ENCODE measurements around the gene SCAP.

Gene SCAP

GRCh38 chr3:47433796-47434195 is 41.9 kb downstream of the SCAP start:
- H3K27ac ChIP-seq (ENCODE audit: low read length): no peak overlapping the region
- no CpG with 5 or more reads among the region's 3 CpGs for WGBS (ENCODE audit: insufficient coverage, insufficient read length)

GRCh38 chr3:47432673-47433072 is 43.1 kb downstream of the SCAP start:
- Histone ChIP-seq H3K36me3 (ENCODE audit: control insufficient read depth, insufficient read depth, low read length) (peaks cover 14% of the 10 kb centered on the region; the same call in 1 of the 2 replicates), H3K27ac (ENCODE audit: low read length) (no peak overlapping the region), H3K9me3 (ENCODE audit: control insufficient read depth, insufficient read depth, low read length) (no peaks in the 10 kb centered on the region), H3K27me3 (ENCODE audit: control insufficient read depth, insufficient read depth, low read length) (no peaks in the 10 kb centered on the region), H3K4me3 (ENCODE audit: low read length) (no peak overlapping the region), H3K4me1 (ENCODE audit: control insufficient read depth, insufficient read depth, low read length) (no peaks in the 10 kb centered on the region)
- no peak for DNase-seq (ENCODE audit: low read depth, low spot score)
- WGBS (ENCODE audit: insufficient coverage, insufficient read length): no CpG with 5 or more reads among the region's 2 CpGs

More at GRCh38 chr3:47433796-47434195, 41.9 kb downstream of the SCAP start:
- no peaks in the 10 kb centered on the region for H3K9me3 ChIP-seq (ENCODE audit: control insufficient read depth, insufficient read depth, low read length)
- no peaks in the 10 kb centered on the region for H3K4me1 ChIP-seq (ENCODE audit: control insufficient read depth, insufficient read depth, low read length)
- no peak for DNase-seq (ENCODE audit: low read depth, low spot score)
- H3K36me3 ChIP-seq (ENCODE audit: control insufficient read depth, insufficient read depth, low read length): peaks cover 8% of the 10 kb centered on the region; the same call in 1 of the 2 replicates
- H3K4me3 ChIP-seq (ENCODE audit: low read length): no peak overlapping the region
- H3K27me3 ChIP-seq (ENCODE audit: control insufficient read depth, insufficient read depth, low read length): no peaks in the 10 kb centered on the region

- no peak overlapping the region for H3K4me3 ChIP-seq (ENCODE audit: low read length)
- no peaks in the 10 kb centered on the region for H3K4me1 ChIP-seq (ENCODE audit: control insufficient read depth, insufficient read depth, low read length)
- no peaks in the 10 kb centered on the region for H3K9me3 ChIP-seq (ENCODE audit: control insufficient read depth, insufficient read depth, low read length)
- H3K36me3 ChIP-seq (ENCODE audit: control insufficient read depth, insufficient read depth, low read length): peaks cover 18% of the 10 kb centered on the region; the same call in 1 of the 2 replicates
- no CpG with 5 or more reads among the region's 3 CpGs for WGBS (ENCODE audit: insufficient coverage, insufficient read length)
- DNase-seq (ENCODE audit: low read depth, low spot score): no peak
- no peaks in the 10 kb centered on the region for H3K27me3 ChIP-seq (ENCODE audit: control insufficient read depth, insufficient read depth, low read length)
- H3K27ac ChIP-seq (ENCODE audit: low read length): no peak overlapping the region
Observed at GRCh38 chr3:47431225-47431624, 44.5 kb downstream of the SCAP start.

- no peaks in the 10 kb centered on the region for H3K9me3 ChIP-seq (ENCODE audit: control insufficient read depth, insufficient read depth, low read length)
- peaks cover 20% of the 10 kb centered on the region; the same call in 1 of the 2 replicates for H3K36me3 ChIP-seq (ENCODE audit: control insufficient read depth, insufficient read depth, low read length)
- WGBS (ENCODE audit: insufficient coverage, insufficient read length): no CpG with 5 or more reads among the region's 7 CpGs
- no peak overlapping the region for H3K4me3 ChIP-seq (ENCODE audit: low read length)
- no peaks in the 10 kb centered on the region for H3K27me3 ChIP-seq (ENCODE audit: control insufficient read depth, insufficient read depth, low read length)
- DNase-seq (ENCODE audit: low read depth, low spot score): no peak
- H3K27ac ChIP-seq (ENCODE audit: low read length): no peak overlapping the region
- no peaks in the 10 kb centered on the region for H3K4me1 ChIP-seq (ENCODE audit: control insufficient read depth, insufficient read depth, low read length)
Observed at GRCh38 chr3:47430606-47431005, 45.1 kb downstream of the SCAP start.

- H3K9me3 ChIP-seq (ENCODE audit: control insufficient read depth, insufficient read depth, low read length): no peaks in the 10 kb centered on the region
- H3K27ac ChIP-seq (ENCODE audit: low read length): no peak overlapping the region
- H3K4me3 ChIP-seq (ENCODE audit: low read length): no peak overlapping the region
- H3K27me3 ChIP-seq (ENCODE audit: control insufficient read depth, insufficient read depth, low read length): no peaks in the 10 kb centered on the region
- H3K36me3 ChIP-seq (ENCODE audit: control insufficient read depth, insufficient read depth, low read length): peaks cover 20% of the 10 kb centered on the region; the same call in 1 of the 2 replicates
- WGBS (ENCODE audit: insufficient coverage, insufficient read length): no CpG with 5 or more reads among the region's 9 CpGs
- DNase-seq (ENCODE audit: low read depth, low spot score): no peak
- no peaks in the 10 kb centered on the region for H3K4me1 ChIP-seq (ENCODE audit: control insufficient read depth, insufficient read depth, low read length)
Observed at GRCh38 chr3:47429476-47430270, 46.1 kb downstream of the SCAP start.

GRCh38 chr3:47428662-47429061 is 47.1 kb downstream of the SCAP start:
- no CpG with 5 or more reads among the region's 6 CpGs for WGBS (ENCODE audit: insufficient coverage, insufficient read length)
- Histone ChIP-seq H3K4me3 (ENCODE audit: low read length) (no peak overlapping the region), H3K36me3 (ENCODE audit: control insufficient read depth, insufficient read depth, low read length) (peaks cover 15% of the 10 kb centered on the region; the same call in 1 of the 2 replicates), H3K9me3 (ENCODE audit: control insufficient read depth, insufficient read depth, low read length) (no peaks in the 10 kb centered on the region), H3K4me1 (ENCODE audit: control insufficient read depth, insufficient read depth, low read length) (no peaks in the 10 kb centered on the region), H3K27me3 (ENCODE audit: control insufficient read depth, insufficient read depth, low read length) (no peaks in the 10 kb centered on the region), H3K27ac (ENCODE audit: low read length) (no peak overlapping the region)
- no peak for DNase-seq (ENCODE audit: low read depth, low spot score)

GRCh38 chr3:47427866-47428265 is 47.9 kb downstream of the SCAP start:
- Histone ChIP-seq H3K36me3 (ENCODE audit: control insufficient read depth, insufficient read depth, low read length) (peaks cover 15% of the 10 kb centered on the region; the same call in 1 of the 2 replicates), H3K27ac (ENCODE audit: low read length) (no peak overlapping the region)
- WGBS (ENCODE audit: insufficient coverage, insufficient read length): no CpG with 5 or more reads among the region's 6 CpGs

GRCh38 chr3:47425959-47426358 is 49.8 kb downstream of the SCAP start:
- Histone ChIP-seq H3K4me3 (ENCODE audit: low read length) (no peak overlapping the region), H3K9me3 (ENCODE audit: control insufficient read depth, insufficient read depth, low read length) (no peaks in the 10 kb centered on the region), H3K27ac (ENCODE audit: low read length) (no peak overlapping the region), H3K36me3 (ENCODE audit: control insufficient read depth, insufficient read depth, low read length) (peaks cover 17% of the 10 kb centered on the region; the same call in 1 of the 2 replicates), H3K4me1 (ENCODE audit: control insufficient read depth, insufficient read depth, low read length) (no peaks in the 10 kb centered on the region), H3K27me3 (ENCODE audit: control insufficient read depth, insufficient read depth, low read length) (no peaks in the 10 kb centered on the region)
- no CpG with 5 or more reads among the region's 9 CpGs for WGBS (ENCODE audit: insufficient coverage, insufficient read length)
- DNase-seq (ENCODE audit: low read depth, low spot score): no peak

More at GRCh38 chr3:47427866-47428265, 47.9 kb downstream of the SCAP start:
- H3K4me1 ChIP-seq (ENCODE audit: control insufficient read depth, insufficient read depth, low read length): no peaks in the 10 kb centered on the region
- H3K4me3 ChIP-seq (ENCODE audit: low read length): no peak overlapping the region
- H3K9me3 ChIP-seq (ENCODE audit: control insufficient read depth, insufficient read depth, low read length): no peaks in the 10 kb centered on the region
- no peaks in the 10 kb centered on the region for H3K27me3 ChIP-seq (ENCODE audit: control insufficient read depth, insufficient read depth, low read length)
- no peak for DNase-seq (ENCODE audit: low read depth, low spot score)

- no CpG with 5 or more reads among the region's 11 CpGs for WGBS (ENCODE audit: insufficient coverage, insufficient read length)
- DNase-seq (ENCODE audit: low read depth, low spot score): no peak
- Histone ChIP-seq H3K27me3 (ENCODE audit: control insufficient read depth, insufficient read depth, low read length) (no peaks in the 10 kb centered on the region), H3K9me3 (ENCODE audit: control insufficient read depth, insufficient read depth, low read length) (no peaks in the 10 kb centered on the region), H3K4me3 (ENCODE audit: low read length) (no peak overlapping the region), H3K27ac (ENCODE audit: low read length) (no peak overlapping the region), H3K36me3 (ENCODE audit: control insufficient read depth, insufficient read depth, low read length) (peaks cover 21% of the 10 kb centered on the region), H3K4me1 (ENCODE audit: control insufficient read depth, insufficient read depth, low read length) (no peaks in the 10 kb centered on the region)
Observed at GRCh38 chr3:47425383-47425778, 50.4 kb downstream of the SCAP start.

GRCh38 chr3:47424434-47425382 is 51.0 kb downstream of the SCAP start:
- WGBS (ENCODE audit: insufficient coverage, insufficient read length): no CpG with 5 or more reads among the region's 15 CpGs
- Histone ChIP-seq H3K4me3 (ENCODE audit: low read length) (no peak overlapping the region), H3K27ac (ENCODE audit: low read length) (no peak overlapping the region), H3K9me3 (ENCODE audit: control insufficient read depth, insufficient read depth, low read length) (no peaks in the 10 kb centered on the region), H3K27me3 (ENCODE audit: control insufficient read depth, insufficient read depth, low read length) (no peaks in the 10 kb centered on the region), H3K36me3 (ENCODE audit: control insufficient read depth, insufficient read depth, low read length) (peaks cover 28% of the 10 kb centered on the region), H3K4me1 (ENCODE audit: control insufficient read depth, insufficient read depth, low read length) (no peaks in the 10 kb centered on the region)
- DNase-seq (ENCODE audit: low read depth, low spot score): no peak

All from iPS DF 6.9 (cell line).